ENCODE results near the gene NFATC1.

The NFATC1 gene

GRCh38 chr18:79531926-79532312 is 136.2 kb downstream of the NFATC1 start:
- no peak for TF ChIP-seq CTCF (IDR thresholded peaks at IDR 0.05; ENCODE audit: insufficient read depth, low read length, missing control alignments)

GRCh38 chr18:79532313-79533007 is 136.7 kb downstream of the NFATC1 start:
- H3K4me3 ChIP-seq (ENCODE audit: low read depth, low read length): no peak overlapping the region
- ChIA-PET POLR2A (no interaction called here), CTCF (interaction anchor here (1.4 to 9.5 kb wide), 2 partner anchors 111 to 153 kb away, joined by 4 to 294 read pairs; no protein-coding TSS in a partner anchor)
- DNase-seq (ENCODE audit: low read depth, low spot score): no peak
- TF ChIP-seq CTCF (IDR thresholded peaks at IDR 0.05; ENCODE audit: insufficient read depth, low read length, missing control alignments): no peak

More at GRCh38 chr18:79531926-79532312, 136.2 kb downstream of the NFATC1 start:
- H3K4me3 ChIP-seq (ENCODE audit: low read depth, low read length): no peak overlapping the region
- ChIA-PET POLR2A (no interaction called here), CTCF (interaction anchor here (1.2 to 9.5 kb wide), 7 partner anchors 7 to 152 kb away, joined by 3 to 294 read pairs (median 7); no protein-coding TSS in a partner anchor)
- no peak for DNase-seq (ENCODE audit: low read depth, low spot score)

GRCh38 chr18:79533146-79533545 is 137.4 kb downstream of the NFATC1 start:
- H3K4me3 ChIP-seq (ENCODE audit: low read depth, low read length): no peak overlapping the region
- ChIA-PET CTCF (interaction anchor here (9.5 kb wide), 1 partner anchor 153 kb away, joined by 294 read pairs; no protein-coding TSS in a partner anchor), POLR2A (no interaction called here)
- DNase-seq (ENCODE audit: low read depth, low spot score): no peak
- no peak for TF ChIP-seq CTCF (IDR thresholded peaks at IDR 0.05; ENCODE audit: insufficient read depth, low read length, missing control alignments)

GRCh38 chr18:79533591-79533990 is 137.9 kb downstream of the NFATC1 start:
- DNase-seq (ENCODE audit: low read depth, low spot score): no peak
- no peak overlapping the region for H3K4me3 ChIP-seq (ENCODE audit: low read depth, low read length)
- ChIA-PET CTCF (interaction anchor here (9.5 kb wide), 1 partner anchor 154 kb away, joined by 294 read pairs; no protein-coding TSS in a partner anchor), POLR2A (no interaction called here)
- no peak for TF ChIP-seq CTCF (IDR thresholded peaks at IDR 0.05; ENCODE audit: insufficient read depth, low read length, missing control alignments)

DNA sequence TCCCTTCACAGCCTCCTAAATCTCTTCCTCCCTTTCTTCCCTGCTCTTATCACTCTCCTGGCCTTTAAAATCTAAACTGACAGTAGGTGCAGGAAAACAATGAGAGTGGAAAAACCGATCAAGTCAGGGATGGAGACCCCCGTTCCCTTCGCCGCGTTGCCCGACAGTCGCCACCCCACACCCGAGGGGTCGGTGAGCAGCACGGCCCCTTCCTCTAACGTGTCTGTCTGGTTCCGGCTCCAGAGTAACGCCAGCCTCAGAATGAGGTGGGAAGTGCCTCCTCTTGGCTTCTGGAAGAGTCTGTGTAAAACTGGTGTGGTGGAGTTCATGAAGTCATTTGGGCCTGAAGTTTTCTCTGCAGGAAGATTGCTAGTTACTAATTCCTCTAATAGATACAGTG is 138.6 kb downstream of the NFATC1 start:
- ChIA-PET CTCF (interaction anchor here (9.5 kb wide), 1 partner anchor 155 kb away, joined by 294 read pairs; no protein-coding TSS in a partner anchor), POLR2A (no interaction called here)

More for the DNA sequence above, 138.6 kb downstream of the NFATC1 start:
- DNase-seq (ENCODE audit: low read depth, low spot score): no peak
- H3K4me3 ChIP-seq (ENCODE audit: low read depth, low read length): no peak overlapping the region
- no peak for TF ChIP-seq CTCF (IDR thresholded peaks at IDR 0.05; ENCODE audit: insufficient read depth, low read length, missing control alignments)

All from AG04449 (cell line).